PC-3 (cell line): ENCODE results near the gene ARMC7. TPM values are rescaled to one million over a fixed set of nuclear protein-coding genes. Genes with fewer than 3 reads are reported as not detected.

ENCODE experiments used
- ATAC-seq: fragments of 200-7000 bp; cut with Tn5 transposase; 2 replicates; pipeline ENCODE4 v1.9.1; 2020; ENCODE audit warnings: mild to moderate bottlenecking, moderate library complexity
- BruUV-seq: library from RNA; stranded (reverse); fragments of 400-500 nt; replicated peaks from 2 replicates; lab custom pipeline; 2021; lab: Mats Ljungman, UMichigan
- CTCF ChIA-PET: fragments of 300-600 bp; sonication (Branson Sonifier 250); formaldehyde crosslinking; loops from one replicate; lab custom pipeline; 2022; ENCODE audit warnings: antibody characterized with exemption; lab: Charles Lee
- POLR2A ChIA-PET: fragments of 300-600 bp; sonication (Branson Sonifier 250); formaldehyde crosslinking; loops from one replicate; lab custom pipeline; 2022; ENCODE audit warnings: antibody characterized with exemption; ENCODE audit not compliant: unreplicated experiment; lab: Charles Lee
- DNase-seq: peaks from one replicate; pipeline ENCODE4 v3.0.0-alpha.2; 2015
- H2AFZ ChIP-seq: fragments of 300-600 bp; sonication (generic); 2 replicates; pipeline ENCODE4 v1.6.0; 2016; ENCODE audit warnings: antibody characterized with exemption, low read length
- H3F3A ChIP-seq: fragments of 300-600 bp; sonication (generic); one replicate; pipeline ENCODE4 v1.6.0; 2017; ENCODE audit warnings: antibody characterized with exemption, low read length, control low read depth, mild to moderate bottlenecking; ENCODE audit not compliant: unreplicated experiment
- H3K27ac ChIP-seq: fragments of 300-600 bp; sonication (generic); 2 replicates; pipeline ENCODE4 v1.5.1; 2016; ENCODE audit warnings: mild to moderate bottlenecking, low read length
- H3K27me3 ChIP-seq: fragments of 300-600 bp; sonication (generic); 2 replicates; pipeline ENCODE4 v1.6.1; 2016; ENCODE audit warnings: low read length, mixed read lengths
- H3K36me3 ChIP-seq: fragments of 300-600 bp; sonication (generic); 2 replicates; pipeline ENCODE4 v1.6.1; 2016; ENCODE audit warnings: low read depth, mixed run types, low read length, mixed read lengths
- H3K4me1 ChIP-seq: fragments of 300-600 bp; sonication (generic); 2 replicates; pipeline ENCODE4 v1.5.1; 2016; ENCODE audit warnings: low read length; ENCODE audit not compliant: insufficient read depth
- H3K4me2 ChIP-seq: fragments of 300-600 bp; sonication (generic); 2 replicates; pipeline ENCODE4 v1.6.0; 2016; ENCODE audit warnings: low read length
- H3K4me3 ChIP-seq: fragments of 300-600 bp; sonication (generic); 2 replicates; pipeline ENCODE4 v1.5.1; 2016; ENCODE audit warnings: mild to moderate bottlenecking, low read length, mixed read lengths
- H3K79me2 ChIP-seq: fragments of 300-600 bp; sonication (generic); 2 replicates; pipeline ENCODE4 v1.6.1; 2017; ENCODE audit warnings: low read length, mixed read lengths
- H3K9ac ChIP-seq: fragments of 300-600 bp; sonication (generic); 2 replicates; pipeline ENCODE4 v1.6.0; 2016; ENCODE audit warnings: mild to moderate bottlenecking, low read length
- H3K9me2 ChIP-seq: fragments of 300-600 bp; sonication (generic); replicated peaks from 2 replicates; pipeline ENCODE4 v1.6.1; 2016; ENCODE audit warnings: mixed run types, low read length, mixed read lengths
- H3K9me3 ChIP-seq: fragments of 300-600 bp; sonication (generic); 2 replicates; pipeline ENCODE4 v1.6.1; 2016; ENCODE audit warnings: low read length, mixed read lengths
- H4K20me1 ChIP-seq: fragments of 300-600 bp; sonication (generic); 2 replicates; pipeline ENCODE4 v1.6.1; 2016; ENCODE audit warnings: low read length, mixed read lengths
- EZH2 ChIP-seq: fragments of 300-600 bp; sonication (generic); IDR thresholded peaks from one replicate; pipeline ENCODE4 v1.6.1; 2017; ENCODE audit warnings: antibody characterized with exemption, mild to moderate bottlenecking, low read length; ENCODE audit not compliant: unreplicated experiment
- EZH2phosphoT487 ChIP-seq: fragments of 300-600 bp; sonication (generic); IDR thresholded peaks from 2 replicates; pipeline ENCODE4 v1.6.1; 2018; ENCODE audit warnings: mild to moderate bottlenecking, antibody characterized with exemption, low read length, borderline replicate concordance
- intact Hi-C: fragments of 100-400 bp; cut with micrococcal nuclease; formaldehyde crosslinking; loops from 2 replicates; pipeline ENCODE4 v1.9.0; 2023
- total RNA-seq: library from RNA; depleted of rRNA; stranded (reverse); fragments of >200 nt; gene quantifications from 2 replicates; pipeline ENCODE4 v1.2.3, GENCODE V29; 2014
- TF ChIP-seq, protein P1 (sequence below): fragments of 300-600 bp; sonication (generic); conservative IDR thresholded peaks from 2 replicates; pipeline ENCODE4 v1.5.1; 2017; ENCODE audit warnings: antibody characterized with exemption, low read depth, mild to moderate bottlenecking, low read length

Gene ARMC7
- total RNA-seq, 1 experiment from 2014 or later: 17.0 TPM

DNA sequence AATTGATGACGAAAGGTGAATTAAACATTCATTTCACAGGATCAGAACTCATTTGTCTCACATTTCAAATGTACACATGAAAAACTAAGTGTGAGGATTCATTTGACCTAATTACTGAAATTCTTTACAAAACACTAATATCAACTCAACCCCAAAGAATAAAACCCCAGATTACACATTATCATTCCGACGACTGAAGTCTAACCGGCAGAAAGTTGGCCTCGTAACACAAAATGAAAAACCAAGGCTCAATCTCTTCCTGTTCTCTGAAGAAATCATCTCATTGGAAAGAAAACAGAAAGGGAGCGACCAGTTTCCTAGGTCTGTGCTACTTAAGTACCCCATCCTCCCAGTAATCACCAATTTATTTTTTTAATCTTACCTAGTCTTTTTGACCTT is 42.8 kb downstream of the ARMC7 start:
- POLR2A ChIA-PET: interaction anchor here (0.8 kb wide), 1 partner anchor 140 kb away, joined by 5 read pairs; no protein-coding TSS in a partner anchor
- no TSS peak for BruUV-seq
- peak overlapping the region; percentile 82 for H3K4me3 ChIP-seq
- H2AFZ ChIP-seq: no peak overlapping the region
- peak overlapping the region; percentile 95 for H3K4me2 ChIP-seq
- H3K9me3 ChIP-seq: no peaks in the 10 kb centered on the region
- intact Hi-C loops: no loop called here
- DNase-seq: peak; percentile 19
- peak overlapping the region; percentile 87 for H3K9ac ChIP-seq
- peaks cover 21% of the 10 kb centered on the region for H3K36me3 ChIP-seq
- CTCF ChIA-PET: no interaction called here
- H3K27ac ChIP-seq: peak overlapping the region; percentile 36
- TF ChIP-seq EZH2phosphoT487: no peak
- no peak for TF ChIP-seq EZH2
- TF ChIP-seq, protein P1, sequence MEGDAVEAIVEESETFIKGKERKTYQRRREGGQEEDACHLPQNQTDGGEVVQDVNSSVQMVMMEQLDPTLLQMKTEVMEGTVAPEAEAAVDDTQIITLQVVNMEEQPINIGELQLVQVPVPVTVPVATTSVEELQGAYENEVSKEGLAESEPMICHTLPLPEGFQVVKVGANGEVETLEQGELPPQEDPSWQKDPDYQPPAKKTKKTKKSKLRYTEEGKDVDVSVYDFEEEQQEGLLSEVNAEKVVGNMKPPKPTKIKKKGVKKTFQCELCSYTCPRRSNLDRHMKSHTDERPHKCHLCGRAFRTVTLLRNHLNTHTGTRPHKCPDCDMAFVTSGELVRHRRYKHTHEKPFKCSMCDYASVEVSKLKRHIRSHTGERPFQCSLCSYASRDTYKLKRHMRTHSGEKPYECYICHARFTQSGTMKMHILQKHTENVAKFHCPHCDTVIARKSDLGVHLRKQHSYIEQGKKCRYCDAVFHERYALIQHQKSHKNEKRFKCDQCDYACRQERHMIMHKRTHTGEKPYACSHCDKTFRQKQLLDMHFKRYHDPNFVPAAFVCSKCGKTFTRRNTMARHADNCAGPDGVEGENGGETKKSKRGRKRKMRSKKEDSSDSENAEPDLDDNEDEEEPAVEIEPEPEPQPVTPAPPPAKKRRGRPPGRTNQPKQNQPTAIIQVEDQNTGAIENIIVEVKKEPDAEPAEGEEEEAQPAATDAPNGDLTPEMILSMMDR: no peak
- H3K27me3 ChIP-seq: no peaks in the 10 kb centered on the region
- H3F3A ChIP-seq: no peaks in the 10 kb centered on the region
- peaks cover 81% of the 10 kb centered on the region for H3K79me2 ChIP-seq
- H3K9me2 ChIP-seq: no peaks in the 10 kb centered on the region
- H3K4me1 ChIP-seq: peaks cover 30% of the 10 kb centered on the region
- no peak for ATAC-seq
- H4K20me1 ChIP-seq: peaks cover 57% of the 10 kb centered on the region

DNA sequence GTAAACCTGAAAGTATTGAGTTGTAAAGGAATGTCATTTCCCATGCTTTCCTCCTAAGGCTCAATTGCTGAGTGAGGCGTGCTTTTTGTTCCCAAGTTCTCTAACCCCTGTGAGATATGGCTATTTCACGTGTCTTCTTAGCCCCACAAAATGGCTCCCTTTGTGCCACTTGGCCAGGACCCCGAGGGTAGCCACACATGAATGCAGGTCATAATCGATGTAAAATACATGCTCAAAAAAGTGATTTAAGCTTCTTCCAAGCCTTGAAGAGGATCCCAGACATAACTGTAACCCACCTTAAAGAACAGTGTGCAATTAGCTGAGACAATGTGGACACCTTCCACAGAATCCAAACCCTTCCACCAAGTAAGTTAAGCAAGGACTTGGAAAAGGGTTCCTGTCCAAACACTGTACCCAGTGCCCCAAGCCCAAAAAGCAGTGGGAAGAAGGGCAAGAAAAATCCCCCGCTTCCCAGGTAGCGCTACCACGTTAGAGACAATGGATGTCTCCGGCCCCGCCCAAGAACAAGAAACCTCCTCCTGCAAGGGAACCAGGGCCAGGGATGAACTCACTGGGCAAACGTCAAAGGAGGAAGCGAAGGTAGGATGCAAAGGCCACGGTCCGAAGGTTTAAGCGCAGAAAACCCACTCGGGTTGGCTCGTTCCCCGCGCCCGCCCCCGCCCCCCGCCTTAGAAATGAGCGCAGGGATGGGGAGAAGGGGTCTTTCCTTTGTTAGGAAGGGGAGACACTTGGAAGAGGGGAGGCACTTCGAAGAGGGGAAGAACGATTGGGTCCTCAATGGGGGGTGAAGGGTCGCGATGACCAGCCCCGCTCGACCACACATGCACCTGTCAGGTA is 43.4 kb downstream of the ARMC7 start:
- BruUV-seq: TSS peak; percentile 55
- peak overlapping the region; percentile 36 for H3K27ac ChIP-seq
- H3K79me2 ChIP-seq: peaks cover 77% of the 10 kb centered on the region
- no peak overlapping the region for H2AFZ ChIP-seq
- DNase-seq (peak; percentile 69), ATAC-seq (peak; percentile 44)
- H3K36me3 ChIP-seq: peaks cover 15% of the 10 kb centered on the region
- peak overlapping the region; percentile 82 for H3K4me3 ChIP-seq
- ChIA-PET POLR2A (interaction anchor here (0.8 kb wide), 1 partner anchor 140 kb away, joined by 5 read pairs; no protein-coding TSS in a partner anchor), CTCF (no interaction called here)
- TF ChIP-seq, protein P1: no peak
- TF ChIP-seq EZH2phosphoT487 (no peak), EZH2 (no peak)
- peaks cover under 1% of the 10 kb centered on the region for H3F3A ChIP-seq
- H4K20me1 ChIP-seq: peaks cover 53% of the 10 kb centered on the region
- H3K9me3 ChIP-seq: no peaks in the 10 kb centered on the region
- H3K4me2 ChIP-seq: peak overlapping the region; percentile 95
- no peaks in the 10 kb centered on the region for H3K9me2 ChIP-seq
- H3K9ac ChIP-seq: peak overlapping the region; percentile 87
- H3K4me1 ChIP-seq: peaks cover 36% of the 10 kb centered on the region
- no peaks in the 10 kb centered on the region for H3K27me3 ChIP-seq
- intact Hi-C loops: no loop called here
